GM19455 (cell line): ENCODE measurements around the gene CTDP1.

Experiments used
- ATAC-seq: cut with Tn5 transposase; IDR thresholded peaks from one replicate; pipeline ENCODE4 v1.9.1; 2021; ENCODE audit not compliant: unreplicated experiment

Gene CTDP1

GRCh38 chr18:79755496-79756142 is 76.0 kb downstream of the CTDP1 start:
- no peak for ATAC-seq

- ATAC-seq: no peak
Observed at GRCh38 chr18:79756143-79756500, 76.5 kb downstream of the CTDP1 start.

- ATAC-seq: no peak
Observed at GRCh38 chr18:79756826-79757225, 77.2 kb downstream of the CTDP1 start.

GRCh38 chr18:79760348-79760747 is 80.7 kb downstream of the CTDP1 start:
- no peak for ATAC-seq

GRCh38 chr18:79760881-79761280 is 81.3 kb downstream of the CTDP1 start:
- no peak for ATAC-seq

GRCh38 chr18:79763407-79763806 is 83.8 kb downstream of the CTDP1 start:
- no peak for ATAC-seq

- ATAC-seq: no peak
Observed at GRCh38 chr18:79764131-79764530, 84.5 kb downstream of the CTDP1 start.

- ATAC-seq: no peak
Observed at GRCh38 chr18:79765491-79766245, 86.1 kb downstream of the CTDP1 start.

GRCh38 chr18:79766308-79766707 is 86.7 kb downstream of the CTDP1 start:
- ATAC-seq: no peak

- no peak for ATAC-seq
Observed at GRCh38 chr18:79768745-79769144, 89.1 kb downstream of the CTDP1 start.

GRCh38 chr18:79769698-79770500 is 90.3 kb downstream of the CTDP1 start:
- ATAC-seq: no peak

- no peak for ATAC-seq
Observed at GRCh38 chr18:79770501-79770815, 90.9 kb downstream of the CTDP1 start.

- no peak for ATAC-seq
Observed at GRCh38 chr18:79770826-79771225, 91.2 kb downstream of the CTDP1 start.

- ATAC-seq: no peak
Observed at GRCh38 chr18:79771446-79772107, 92.0 kb downstream of the CTDP1 start.

- ATAC-seq: no peak
Observed at GRCh38 chr18:79772108-79772864, 92.7 kb downstream of the CTDP1 start.

- no peak for ATAC-seq
Observed at GRCh38 chr18:79772865-79773696, 93.5 kb downstream of the CTDP1 start.

GRCh38 chr18:79774111-79774510 is 94.5 kb downstream of the CTDP1 start:
- no peak for ATAC-seq

GRCh38 chr18:79775441-79776221 is 96.0 kb downstream of the CTDP1 start:
- ATAC-seq: no peak

- no peak for ATAC-seq
Observed at GRCh38 chr18:79776674-79777073, 97.1 kb downstream of the CTDP1 start.
